ENCODE measurements around the gene ELFN2. TPM values are rescaled to one million over a fixed set of nuclear protein-coding genes. Genes with fewer than 3 reads are reported as not detected.

The ELFN2 gene, protein sequence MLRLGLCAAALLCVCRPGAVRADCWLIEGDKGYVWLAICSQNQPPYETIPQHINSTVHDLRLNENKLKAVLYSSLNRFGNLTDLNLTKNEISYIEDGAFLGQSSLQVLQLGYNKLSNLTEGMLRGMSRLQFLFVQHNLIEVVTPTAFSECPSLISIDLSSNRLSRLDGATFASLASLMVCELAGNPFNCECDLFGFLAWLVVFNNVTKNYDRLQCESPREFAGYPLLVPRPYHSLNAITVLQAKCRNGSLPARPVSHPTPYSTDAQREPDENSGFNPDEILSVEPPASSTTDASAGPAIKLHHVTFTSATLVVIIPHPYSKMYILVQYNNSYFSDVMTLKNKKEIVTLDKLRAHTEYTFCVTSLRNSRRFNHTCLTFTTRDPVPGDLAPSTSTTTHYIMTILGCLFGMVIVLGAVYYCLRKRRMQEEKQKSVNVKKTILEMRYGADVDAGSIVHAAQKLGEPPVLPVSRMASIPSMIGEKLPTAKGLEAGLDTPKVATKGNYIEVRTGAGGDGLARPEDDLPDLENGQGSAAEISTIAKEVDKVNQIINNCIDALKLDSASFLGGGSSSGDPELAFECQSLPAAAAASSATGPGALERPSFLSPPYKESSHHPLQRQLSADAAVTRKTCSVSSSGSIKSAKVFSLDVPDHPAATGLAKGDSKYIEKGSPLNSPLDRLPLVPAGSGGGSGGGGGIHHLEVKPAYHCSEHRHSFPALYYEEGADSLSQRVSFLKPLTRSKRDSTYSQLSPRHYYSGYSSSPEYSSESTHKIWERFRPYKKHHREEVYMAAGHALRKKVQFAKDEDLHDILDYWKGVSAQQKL
- polyA plus RNA-seq (2012; ENCODE audit: insufficient read length, low read depth), result 0.16 TPM

DNA sequence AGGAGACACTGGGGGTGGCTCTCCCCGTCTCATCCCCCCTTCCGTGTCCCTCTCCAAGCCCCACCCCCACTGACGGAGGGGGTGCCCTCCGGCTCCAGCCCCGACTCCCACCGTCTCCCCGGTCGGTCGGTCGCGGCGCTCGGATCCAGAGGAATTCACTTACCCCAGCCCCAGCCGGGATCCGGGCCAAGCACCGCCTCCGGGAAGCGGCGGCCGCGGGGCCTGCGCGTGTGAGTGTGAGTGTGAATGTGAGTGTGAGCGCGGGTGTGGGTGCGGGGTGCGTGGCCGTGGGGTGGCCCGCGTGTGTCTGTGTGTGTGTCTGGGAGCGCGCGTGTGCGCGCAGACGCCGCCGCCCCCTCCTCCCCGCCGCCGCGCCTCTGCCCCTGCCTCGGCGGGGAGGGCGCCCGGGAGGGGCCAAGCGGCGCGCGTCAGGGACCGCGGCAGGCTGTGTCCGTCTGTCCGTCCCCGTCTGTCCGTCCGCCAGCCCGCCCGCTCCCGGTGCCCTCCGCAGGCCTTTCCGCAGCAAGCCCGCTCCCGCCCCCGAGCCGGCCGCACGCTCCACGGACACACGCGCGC lies at the start of gene ELFN2:
ELFN2 (minus strand) TSS at position 345 of the 576 bp plus-strand sequence. CDS start 51,945 bp downstream, outside the sequence.
- no peak for TF ChIP-seq SIN3A (IDR thresholded peaks at IDR 0.05; ENCODE audit: borderline replicate concordance, insufficient read depth, low read length)
- no peak for TF ChIP-seq POLR2AphosphoS5 (IDR thresholded peaks at IDR 0.05; ENCODE audit: low read depth, low read length)
- TF ChIP-seq TAF1 (IDR thresholded peaks at IDR 0.05; ENCODE audit: borderline replicate concordance, insufficient read depth, low read length), result no peak
- no peak for TF ChIP-seq FOXP2 (optimal IDR thresholded peaks at IDR 0.05; ENCODE audit: borderline replicate concordance, extremely low read depth, extremely low read length, insufficient read depth)

DNA sequence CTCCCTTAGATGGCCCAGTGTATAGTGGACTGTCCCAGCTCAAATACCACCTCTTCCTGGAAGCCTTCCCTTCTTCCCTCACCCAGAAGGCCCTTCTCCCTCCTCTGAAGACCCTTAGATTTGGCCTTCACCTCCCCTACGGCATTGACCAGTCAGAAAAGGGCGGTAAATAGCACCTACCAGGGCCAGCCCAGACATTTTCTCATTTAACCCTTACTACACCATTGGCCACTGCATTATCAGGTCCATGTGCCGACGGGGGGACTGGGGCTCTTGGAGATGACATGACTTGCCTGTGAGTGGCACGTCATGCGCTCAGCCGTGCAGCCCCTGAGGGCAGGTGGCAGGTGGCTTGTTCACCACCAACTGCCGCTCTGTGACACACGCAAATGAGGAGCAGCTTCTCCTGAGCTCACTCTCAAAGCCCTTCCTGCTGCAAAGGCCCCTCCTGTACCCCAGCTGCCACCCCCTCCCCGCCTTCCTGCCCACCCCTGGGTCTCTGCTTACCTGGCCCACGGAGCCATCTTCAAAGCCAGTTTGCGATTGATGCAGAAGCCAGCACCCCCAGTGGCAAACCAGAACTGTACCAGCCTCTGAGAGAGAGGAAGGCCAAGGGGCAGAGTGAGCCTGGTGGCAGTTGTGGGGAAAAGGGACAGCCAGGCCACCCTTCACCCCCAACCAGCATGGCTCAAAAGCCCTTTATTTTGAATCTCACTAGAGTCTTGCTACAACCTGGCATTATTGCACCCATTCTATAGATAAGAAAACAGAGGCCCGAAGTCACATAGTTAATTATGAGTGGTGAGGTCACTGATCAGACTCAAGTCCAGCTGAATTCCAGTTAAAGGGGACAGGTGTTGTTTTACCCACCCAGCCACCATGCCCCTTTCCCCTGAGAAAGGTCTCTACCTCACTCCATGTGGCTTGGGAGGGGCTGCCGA lies 49.4 kb upstream of the ELFN2 start:
- TF ChIP-seq REST (IDR thresholded peaks at IDR 0.05; ENCODE audit: insufficient read depth in 1 of 2, low read depth in 2 of 2, low read length in 2 of 2), result no peak
- TF ChIP-seq FOXP2 (optimal IDR thresholded peaks at IDR 0.05; ENCODE audit: borderline replicate concordance, extremely low read depth, extremely low read length, insufficient read depth), result no peak
- no peak for TF ChIP-seq TAF1 (IDR thresholded peaks at IDR 0.05; ENCODE audit: borderline replicate concordance, insufficient read depth, low read length)
- TF ChIP-seq SIN3A (IDR thresholded peaks at IDR 0.05; ENCODE audit: borderline replicate concordance, insufficient read depth, low read length), result no peak
- TF ChIP-seq POLR2AphosphoS5 (IDR thresholded peaks at IDR 0.05; ENCODE audit: low read depth, low read length), result no peak

GRCh38 chr22:37474447-37475090 lies 47.3 kb upstream of the ELFN2 start:
- TF ChIP-seq FOXP2 (optimal IDR thresholded peaks at IDR 0.05; ENCODE audit: borderline replicate concordance, extremely low read depth, extremely low read length, insufficient read depth) (no peak), SIN3A (IDR thresholded peaks at IDR 0.05; ENCODE audit: borderline replicate concordance, insufficient read depth, low read length) (no peak), REST (IDR thresholded peaks at IDR 0.05; ENCODE audit: insufficient read depth in 1 of 2, low read depth in 2 of 2, low read length in 2 of 2) (no peak), POLR2AphosphoS5 (IDR thresholded peaks at IDR 0.05; ENCODE audit: low read depth, low read length) (no peak), TAF1 (IDR thresholded peaks at IDR 0.05; ENCODE audit: borderline replicate concordance, insufficient read depth, low read length) (no peak)

- TF ChIP-seq FOXP2 (optimal IDR thresholded peaks at IDR 0.05; ENCODE audit: borderline replicate concordance, extremely low read depth, extremely low read length, insufficient read depth) (no peak), TAF1 (IDR thresholded peaks at IDR 0.05; ENCODE audit: borderline replicate concordance, insufficient read depth, low read length) (no peak), SIN3A (IDR thresholded peaks at IDR 0.05; ENCODE audit: borderline replicate concordance, insufficient read depth, low read length) (no peak), REST (IDR thresholded peaks at IDR 0.05; ENCODE audit: insufficient read depth in 1 of 2, low read depth in 2 of 2, low read length in 2 of 2) (no peak), POLR2AphosphoS5 (IDR thresholded peaks at IDR 0.05; ENCODE audit: low read depth, low read length) (no peak)
Observed at GRCh38 chr22:37473437-37473946, 46.2 kb upstream of the ELFN2 start.

All from PFSK-1 (cell line).